Measurements from ENCODE around the gene SPSB2. TPM values are rescaled to one million over a fixed set of nuclear protein-coding genes. Genes with fewer than 3 reads are reported as not detected.

SPSB2 gene
- total RNA-seq, 1 donor from 2014 or later = 14.5 TPM

- TF ChIP-seq CTCF (IDR thresholded peaks at IDR 0.05) = no peak
- peaks cover 32 to 52% of the 10 kb centered on the region in 2 donors for H3K36me3 ChIP-seq
Measured at GRCh38 chr12:6847676-6848075, 25.4 kb downstream of the SPSB2 start.

GRCh38 chr12:6846316-6846869 is 26.7 kb downstream of the SPSB2 start:
- Histone ChIP-seq H3K9me3 (no peaks in the 10 kb centered on the region), H3K27me3 (no peaks in the 10 kb centered on the region), H3K4me1 (no peaks in the 10 kb centered on the region), H3K27ac (no peak overlapping the region), H3K36me3 (peaks cover 35 to 57% of the 10 kb centered on the region in 2 donors), H3K4me3 (no peak overlapping the region)
- intact Hi-C loops (cut with DNase I) = no loop called here
- no peak for TF ChIP-seq CTCF (IDR thresholded peaks at IDR 0.05)
- DNase-seq (ENCODE audit: low spot score in 2 of 2) = no peak

More at GRCh38 chr12:6847676-6848075, 25.4 kb downstream of the SPSB2 start:
- DNase-seq (ENCODE audit: low spot score in 2 of 2) = no peak
- Histone ChIP-seq H3K4me1 (peaks cover 0 to under 1% of the 10 kb centered on the region in 2 donors), H3K9me3 (no peaks in the 10 kb centered on the region), H3K27ac (no peak overlapping the region), H3K27me3 (no peaks in the 10 kb centered on the region), H3K4me3 (no peak overlapping the region)
- intact Hi-C loops (cut with DNase I) = no loop called here

DNA sequence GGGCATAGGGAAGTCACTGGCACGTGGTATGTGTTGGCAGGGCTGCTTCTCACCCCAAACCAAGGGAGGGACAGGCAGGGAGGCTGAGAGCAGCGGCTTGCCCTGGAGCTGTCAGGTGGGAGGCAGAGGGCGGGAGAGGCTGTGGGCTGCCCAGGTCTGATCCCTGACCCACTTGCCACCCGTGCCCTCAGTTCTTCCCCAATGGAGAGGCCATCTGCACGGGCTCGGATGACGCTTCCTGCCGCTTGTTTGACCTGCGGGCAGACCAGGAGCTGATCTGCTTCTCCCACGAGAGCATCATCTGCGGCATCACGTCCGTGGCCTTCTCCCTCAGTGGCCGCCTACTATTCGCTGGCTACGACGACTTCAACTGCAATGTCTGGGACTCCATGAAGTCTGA is 27.7 kb downstream of the SPSB2 start:
- Histone ChIP-seq H3K4me1 (no peaks in the 10 kb centered on the region), H3K36me3 (peaks cover 37 to 57% of the 10 kb centered on the region in 2 donors), H3K9me3 (no peaks in the 10 kb centered on the region), H3K27ac (no peak overlapping the region), H3K4me3 (no peak overlapping the region), H3K27me3 (no peaks in the 10 kb centered on the region)
- intact Hi-C loops (cut with DNase I) = no loop called here
- DNase-seq (ENCODE audit: low spot score in 2 of 2) = no peak
- TF ChIP-seq CTCF (IDR thresholded peaks at IDR 0.05) = no peak

- no peak for DNase-seq (ENCODE audit: low spot score in 2 of 2)
- intact Hi-C loops (cut with DNase I) = no loop called here
- Histone ChIP-seq H3K4me1 (no peaks in the 10 kb centered on the region), H3K9me3 (no peaks in the 10 kb centered on the region), H3K27me3 (no peaks in the 10 kb centered on the region), H3K4me3 (no peak overlapping the region), H3K27ac (no peak overlapping the region), H3K36me3 (peaks cover 45 to 66% of the 10 kb centered on the region in 2 donors)
- no peak for TF ChIP-seq CTCF (IDR thresholded peaks at IDR 0.05)
Measured at GRCh38 chr12:6843118-6843902, 29.8 kb downstream of the SPSB2 start.

DNA sequence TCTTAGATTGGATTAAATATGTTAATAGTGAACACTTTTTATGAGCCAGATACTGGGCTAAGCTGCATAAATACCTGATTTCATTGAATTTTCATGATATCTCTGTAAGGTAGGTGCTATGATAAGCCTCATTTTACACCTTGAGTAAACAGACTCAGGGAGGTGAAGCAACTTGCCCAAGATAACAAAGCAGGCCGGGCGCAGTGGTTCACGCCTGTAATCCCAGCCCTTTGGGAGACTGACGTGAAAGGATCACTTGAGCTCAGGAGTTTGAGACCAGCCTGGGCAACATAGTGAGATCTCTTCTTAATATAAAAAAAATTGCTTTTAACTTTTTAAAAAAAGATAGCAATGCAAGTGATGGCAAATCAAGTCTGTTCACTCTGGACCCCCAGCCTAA is 31.0 kb downstream of the SPSB2 start:
- DNase-seq (ENCODE audit: low spot score in 2 of 2) = no peak
- no peaks in the 10 kb centered on the region for H3K4me1 ChIP-seq
- H3K9me3 ChIP-seq = no peaks in the 10 kb centered on the region
- H3K27ac ChIP-seq = no peak overlapping the region
- no peak overlapping the region for H3K4me3 ChIP-seq
- no peaks in the 10 kb centered on the region for H3K27me3 ChIP-seq
- intact Hi-C loops (cut with DNase I) = no loop called here
- TF ChIP-seq CTCF (IDR thresholded peaks at IDR 0.05) = no peak
- peaks cover 55 to 74% of the 10 kb centered on the region in 2 donors for H3K36me3 ChIP-seq

All from ascending aorta (tissue), 2 donors.